PC-3 (cell line): Measurements from ENCODE around the gene NPFF.

Source experiments
- CTCF ChIP-seq: fragments of 300-600 bp; sonication (generic); conservative IDR thresholded peaks from 2 replicates; pipeline ENCODE4 v1.5.1; 2017; ENCODE audit warnings: antibody characterized with exemption, low read depth, mild to moderate bottlenecking, low read length
- EZH2 ChIP-seq: fragments of 300-600 bp; sonication (generic); IDR thresholded peaks from one replicate; pipeline ENCODE4 v1.6.1; 2017; ENCODE audit warnings: antibody characterized with exemption, mild to moderate bottlenecking, low read length; ENCODE audit not compliant: unreplicated experiment

GRCh38 chr12:53504004-53504920 lies 3.0 kb downstream of the NPFF start:
- TF ChIP-seq CTCF, result no peak
- TF ChIP-seq EZH2, result no peak
